Kidney epithelial cell (primary cell): ENCODE measurements around the gene CHST2. TPM values are rescaled to one million over a fixed set of nuclear protein-coding genes. Genes with fewer than 3 reads are reported as not detected.

Experiments used
- DNase-seq: peaks from one replicate; pipeline ENCODE4 v3.0.0-alpha.2; 2010; ENCODE audit warnings: low read depth
- H3K27me3 ChIP-seq: 2 replicates; pipeline ENCODE4 v1.6.0; 2011; ENCODE audit warnings: low read length; ENCODE audit not compliant: control insufficient read depth, insufficient read depth
- H3K36me3 ChIP-seq: 2 replicates; pipeline ENCODE4 v1.5.1; 2011; ENCODE audit warnings: low read length; ENCODE audit not compliant: control insufficient read depth, insufficient read depth
- H3K4me3 ChIP-seq: 2 replicates; pipeline ENCODE4 v1.5.1; 2011; ENCODE audit warnings: low read depth, mild to moderate bottlenecking, control low read depth, low read length
- CTCF ChIP-seq: IDR thresholded peaks from 2 replicates; pipeline ENCODE4 v1.5.1; 2011; ENCODE audit warnings: mild to moderate bottlenecking, moderate library complexity, low read length, control low read depth, inconsistent platforms; ENCODE audit not compliant: insufficient read depth, poor library complexity, severe bottlenecking
- total RNA-seq: library from RNA; depleted of rRNA; stranded (reverse); fragments of >200 nt; gene quantifications from 2 replicates; pipeline ENCODE4 v1.2.3, GENCODE V29; 2015

CHST2 gene
- total RNA-seq, 1 donor from 2014 or later, result 14.5 TPM

- no peaks in the 10 kb centered on the region for H3K36me3 ChIP-seq
- no peak for TF ChIP-seq CTCF
- no peak for DNase-seq
- H3K4me3 ChIP-seq, result no peak overlapping the region
- H3K27me3 ChIP-seq, result no peaks in the 10 kb centered on the region
Observed at GRCh38 chr3:143151004-143151731, 31.6 kb downstream of the CHST2 start.

- no peaks in the 10 kb centered on the region for H3K27me3 ChIP-seq
- TF ChIP-seq CTCF, result no peak
- H3K4me3 ChIP-seq, result no peak overlapping the region
- no peaks in the 10 kb centered on the region for H3K36me3 ChIP-seq
- DNase-seq, result no peak
Observed at GRCh38 chr3:143152043-143152442, 32.5 kb downstream of the CHST2 start.

GRCh38 chr3:143155756-143156155, 36.2 kb downstream of the CHST2 start:
- no peak for DNase-seq
- Histone ChIP-seq H3K36me3 (no peaks in the 10 kb centered on the region), H3K4me3 (no peak overlapping the region), H3K27me3 (no peaks in the 10 kb centered on the region)
- no peak for TF ChIP-seq CTCF

GRCh38 chr3:143158014-143158988, 38.7 kb downstream of the CHST2 start:
- no peak for TF ChIP-seq CTCF
- no peak for DNase-seq
- no peak overlapping the region for H3K4me3 ChIP-seq
- no peaks in the 10 kb centered on the region for H3K36me3 ChIP-seq
- no peaks in the 10 kb centered on the region for H3K27me3 ChIP-seq

- Histone ChIP-seq H3K27me3 (no peaks in the 10 kb centered on the region), H3K4me3 (no peak overlapping the region), H3K36me3 (no peaks in the 10 kb centered on the region)
- no peak for DNase-seq
- no peak for TF ChIP-seq CTCF
Observed at GRCh38 chr3:143160437-143160836, 40.9 kb downstream of the CHST2 start.
